GM12865 (cell line): Measurements from ENCODE around the gene CPNE6.
A peak's percentile ranks its signal among the peaks of the same experiment; 100 is the strongest.

ENCODE experiments used
- DNase-seq: peaks from one replicate; pipeline ENCODE4 v3.0.0; 2010; ENCODE audit warnings: low read depth
- H3K4me3 ChIP-seq: 2 replicates; pipeline ENCODE4 v1.5.1; 2011; ENCODE audit warnings: mild to moderate bottlenecking, low read depth, low read length, control low read depth
- CTCF ChIP-seq: IDR thresholded peaks from 2 replicates; pipeline ENCODE4 v1.5.1; 2011; ENCODE audit warnings: low read length, control low read depth, low read depth, inconsistent platforms; ENCODE audit not compliant: insufficient read depth; ENCODE audit errors: missing control alignments

CPNE6 gene

GRCh38 chr14:24121210-24121609 lies 49.8 kb downstream of the CPNE6 start:
- H3K4me3 ChIP-seq: no peak overlapping the region
- TF ChIP-seq CTCF: no peak

DNA sequence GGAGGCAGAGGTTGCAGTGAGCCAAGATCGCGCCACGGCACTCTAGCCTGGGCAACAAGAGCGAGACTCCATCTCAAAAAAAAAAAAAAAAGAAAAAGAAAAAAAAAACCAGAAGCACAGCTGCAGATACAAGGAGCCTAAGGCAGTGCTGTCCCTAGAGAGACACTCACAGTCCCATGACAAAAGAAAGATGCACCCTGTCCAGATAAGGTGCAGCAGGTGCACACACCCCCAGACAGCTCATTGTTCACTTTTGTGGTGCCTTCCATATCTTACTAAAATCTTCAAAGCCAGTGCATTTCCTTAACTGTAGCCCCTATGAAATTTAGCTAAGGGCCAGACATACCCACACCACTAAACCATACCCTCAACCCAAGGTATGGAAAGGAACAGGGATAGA lies 51.1 kb downstream of the CPNE6 start:
- H3K4me3 ChIP-seq: no peak overlapping the region
- no peak for TF ChIP-seq CTCF
- no peak for DNase-seq

More at GRCh38 chr14:24121210-24121609, 49.8 kb downstream of the CPNE6 start:
- DNase-seq: no peak

- no peak for TF ChIP-seq CTCF
- no peak for DNase-seq
- no peak overlapping the region for H3K4me3 ChIP-seq
Observed at GRCh38 chr14:24122898-24123297, 51.5 kb downstream of the CPNE6 start.

GRCh38 chr14:24123424-24124417 lies 52.4 kb downstream of the CPNE6 start:
- no peak overlapping the region for H3K4me3 ChIP-seq
- peak; percentile 67 for DNase-seq
- no peak for TF ChIP-seq CTCF

- no peak for TF ChIP-seq CTCF
- H3K4me3 ChIP-seq: no peak overlapping the region
- DNase-seq: no peak
Observed at GRCh38 chr14:24126939-24127338, 55.6 kb downstream of the CPNE6 start.

DNA sequence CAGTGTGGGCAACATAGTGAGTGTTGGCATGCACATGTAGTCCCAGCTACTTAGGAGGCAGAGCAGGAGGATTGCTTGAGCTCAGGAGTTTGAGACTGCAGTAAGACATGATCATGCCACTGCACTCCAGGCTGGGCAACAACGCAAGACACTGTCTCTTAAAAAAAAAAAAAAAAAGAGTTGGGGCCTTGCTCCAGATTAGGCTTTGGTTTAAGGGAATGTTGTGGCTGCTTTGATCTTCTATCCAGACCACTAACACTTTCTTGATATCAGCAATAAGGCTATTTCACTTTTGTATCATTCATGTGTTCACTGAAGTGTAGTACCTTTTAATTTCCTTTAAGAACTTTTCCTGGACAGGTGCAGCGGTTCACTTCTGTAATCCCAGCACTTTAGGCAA lies 56.3 kb downstream of the CPNE6 start:
- no peak overlapping the region for H3K4me3 ChIP-seq
- no peak for TF ChIP-seq CTCF
- DNase-seq: peak; percentile 35
